HepG2 (cell line): ENCODE data around the gene S100A13. TPM values are rescaled to one million over a fixed set of nuclear protein-coding genes. Genes with fewer than 3 reads are reported as not detected.

Experiments used
- CHCHD3 ChIP-seq: sonication (generic); formaldehyde crosslinking; IDR thresholded peaks from 2 replicates; pipeline ENCODE4 v1.8.0; 2022; ENCODE audit warnings: mild to moderate bottlenecking, missing genetic modification reagents, moderate library complexity
- DR1 ChIP-seq: sonication (generic); formaldehyde crosslinking; IDR thresholded peaks from 2 replicates; pipeline ENCODE4 v1.8.0; 2021; ENCODE audit warnings: mild to moderate bottlenecking, missing genetic modification reagents, inconsistent platforms
- GABPA ChIP-seq, 2 experiments: IDR thresholded peaks; 2 replicates each; pipeline ENCODE4 v1.6.1; 2011 to 2016; ENCODE audit warnings: low read depth in 2 of 2, low read length in 1 of 2, missing biosample characterization in 1 of 2, missing genetic modification characterization in 1 of 2
- GABPB1 ChIP-seq: IDR thresholded peaks from 2 replicates; pipeline ENCODE4 v1.6.1; 2016; ENCODE audit warnings: mild to moderate bottlenecking, missing genetic modification reagents, moderate library complexity, missing compliant biosample characterization
- GLI4 ChIP-seq: sonication (generic); formaldehyde crosslinking; IDR thresholded peaks from 2 replicates; pipeline ENCODE4 v1.5.1; 2020; ENCODE audit warnings: missing genetic modification reagents, mild to moderate bottlenecking, moderate library complexity, borderline replicate concordance
- GPN1 ChIP-seq: sonication (generic); formaldehyde crosslinking; IDR thresholded peaks from 2 replicates; pipeline ENCODE4 v1.5.1; 2020; ENCODE audit warnings: missing genetic modification reagents, borderline replicate concordance
- HNRNPLL ChIP-seq: fragments of 200-400 bp; formaldehyde crosslinking; IDR thresholded peaks from 2 replicates; pipeline ENCODE4 v1.6.1; 2017; ENCODE audit warnings: mild to moderate bottlenecking, low read depth, low read length; ENCODE audit not compliant: poor library complexity, severe bottlenecking
- KAT2B ChIP-seq: fragments of 150-350 bp; IDR thresholded peaks from 2 replicates; pipeline ENCODE4 v1.6.1; 2014; ENCODE audit warnings: low read depth, low read length, borderline replicate concordance
- MED8 ChIP-seq: sonication (generic); formaldehyde crosslinking; IDR thresholded peaks from 2 replicates; pipeline ENCODE4 v1.8.1; 2023; ENCODE audit warnings: mild to moderate bottlenecking, missing genetic modification reagents; ENCODE audit not compliant: insufficient replicate concordance
- MLLT10 ChIP-seq: sonication (generic); formaldehyde crosslinking; IDR thresholded peaks from 2 replicates; pipeline ENCODE4 v1.4.0; 2020; ENCODE audit warnings: missing genetic modification reagents
- MTF1 ChIP-seq: sonication (generic); formaldehyde crosslinking; IDR thresholded peaks from 2 replicates; pipeline ENCODE4 v1.5.0; 2020; ENCODE audit warnings: missing genetic modification reagents
- NCOA5 ChIP-seq: sonication (generic); formaldehyde crosslinking; IDR thresholded peaks from 2 replicates; pipeline ENCODE4 v1.4.0; 2020; ENCODE audit warnings: missing genetic modification reagents
- NFIC ChIP-seq: IDR thresholded peaks from 2 replicates; pipeline ENCODE4 v1.6.1; 2012; ENCODE audit warnings: mild to moderate bottlenecking, low read length, inconsistent platforms
- NFYB ChIP-seq: sonication (generic); formaldehyde crosslinking; IDR thresholded peaks from 2 replicates; pipeline ENCODE4 v1.4.0; 2020; ENCODE audit warnings: missing genetic modification reagents
- SP2 ChIP-seq: sonication (generic); formaldehyde crosslinking; IDR thresholded peaks from 2 replicates; pipeline ENCODE4 v1.5.1; 2020; ENCODE audit warnings: mild to moderate bottlenecking, missing genetic modification reagents
- TCF12 ChIP-seq, 2 experiments: fragments of 450-650 bp in 1 of 2; sonication (generic) in 1 of 2; formaldehyde crosslinking in 1 of 2; IDR thresholded peaks; 2 replicates each; pipeline versions ENCODE4 v1.6.1 to v1.8.0; 2017 to 2022; ENCODE audit warnings: antibody characterized with exemption in 1 of 2, mild to moderate bottlenecking in 1 of 2, missing genetic modification reagents in 1 of 2, moderate library complexity in 1 of 2
- TOPORS ChIP-seq: sonication (generic); formaldehyde crosslinking; IDR thresholded peaks from 2 replicates; pipeline ENCODE4 v1.8.0; 2023; ENCODE audit warnings: mild to moderate bottlenecking, missing genetic modification reagents
- YEATS4 ChIP-seq: sonication (generic); formaldehyde crosslinking; IDR thresholded peaks from 2 replicates; pipeline ENCODE4 v1.4.0; 2020; ENCODE audit warnings: missing genetic modification reagents, borderline replicate concordance
- ZFP90 ChIP-seq: sonication (generic); formaldehyde crosslinking; IDR thresholded peaks from 2 replicates; pipeline ENCODE4 v1.8.0; 2022; ENCODE audit warnings: missing genetic modification reagents, mild to moderate bottlenecking, inconsistent platforms, borderline replicate concordance
- ZNF138 ChIP-seq: sonication (generic); formaldehyde crosslinking; IDR thresholded peaks from 2 replicates; pipeline ENCODE4 v1.5.0; 2020; ENCODE audit warnings: mild to moderate bottlenecking, low read depth, missing genetic modification reagents
- ZNF17 ChIP-seq: sonication (generic); formaldehyde crosslinking; IDR thresholded peaks from 2 replicates; pipeline ENCODE4 v1.5.0; 2020; ENCODE audit warnings: mild to moderate bottlenecking, missing genetic modification reagents
- ZNF317 ChIP-seq: sonication (generic); formaldehyde crosslinking; IDR thresholded peaks from 2 replicates; pipeline ENCODE4 v1.5.0; 2020; ENCODE audit warnings: mild to moderate bottlenecking, missing genetic modification reagents
- ZNF337 ChIP-seq: sonication (generic); formaldehyde crosslinking; IDR thresholded peaks from 2 replicates; pipeline ENCODE4 v1.5.1; 2020; ENCODE audit warnings: missing genetic modification reagents, low read depth, mild to moderate bottlenecking, borderline replicate concordance
- ZNF556 ChIP-seq: sonication (generic); formaldehyde crosslinking; IDR thresholded peaks from 2 replicates; pipeline ENCODE4 v1.4.0; 2020; ENCODE audit warnings: mild to moderate bottlenecking, missing genetic modification reagents, borderline replicate concordance
- ZNF773 ChIP-seq: sonication (generic); formaldehyde crosslinking; IDR thresholded peaks from 2 replicates; pipeline ENCODE4 v1.4.0; 2020; ENCODE audit warnings: missing genetic modification reagents, borderline replicate concordance
- polyA plus RNA-seq, 8 experiments: library from polyadenylated mRNA; depleted of rRNA in 3 of 8; stranded (reverse) in 7 of 8; unstranded in 1 of 8; fragments of >200 nt; fragmentation: Illumina TruSeq in 4 of 8; extraction: Trizol in 4 of 8; gene quantifications; 2 replicates each; pipeline versions ENCODE4 v1.2.1 to v1.2.3, GENCODE V29; 2011 to 2016; ENCODE audit warnings: low read depth in 4 of 8, missing spikeins in 1 of 8, mixed read lengths in 1 of 8; ENCODE audit not compliant: insufficient read depth in 1 of 8
- total RNA-seq, 5 experiments: library from RNA; depleted of rRNA; stranded (reverse); fragments of >200 nt; fragmentation: Illumina TruSeq; extraction: Trizol; gene quantifications; 2 replicates each; pipeline ENCODE4 v1.2.3, GENCODE V29; 2016; ENCODE audit warnings: low read depth in 1 of 5
- TF ChIP-seq, protein P1 (sequence below), 2 experiments: sonication (generic) in 1 of 2; formaldehyde crosslinking in 1 of 2; IDR thresholded peaks; 2 replicates each; pipeline versions ENCODE4 v1.5.1 to v1.6.1; 2011 to 2020; ENCODE audit warnings: borderline replicate concordance in 1 of 2, low read depth in 1 of 2, low read length in 1 of 2, mild to moderate bottlenecking in 1 of 2, missing genetic modification reagents in 1 of 2, moderate library complexity in 1 of 2
- TF ChIP-seq, protein P2 (sequence below): sonication (generic); formaldehyde crosslinking; IDR thresholded peaks from 2 replicates; pipeline ENCODE4 v1.8.1; 2023; ENCODE audit warnings: mild to moderate bottlenecking, moderate library complexity, missing genetic modification reagents

Gene S100A13
- total and polyA plus RNA-seq, 2 of the 13 experiments (the other 11 are each of a cell fraction or from before 2014, with no cell fraction given), result 89.5 to 172 TPM

- TF ChIP-seq GLI4 (CRISPR knock-in tag) (no peak), GPN1 (CRISPR knock-in tag) (no peak), ZNF337 (CRISPR knock-in tag) (no peak), NFIC (peak; percentile 71; the same call in 1 of the 2 replicates), MED8 (CRISPR knock-in tag) (no peak), YEATS4 (CRISPR knock-in tag) (peak; percentile 86), DR1 (peak; percentile 29; the same call in 1 of the 2 replicates), GABPA (IDR thresholded peaks at IDR 0.05; ENCODE audit: low read depth, low read length) (no peak), GABPA (CRISPR knock-in tag; IDR thresholded peaks at IDR 0.05; ENCODE audit: low read depth) (peak; percentile 47), TCF12 (IDR thresholded peaks at IDR 0.05) (no peak), TCF12 (CRISPR knock-in tag; IDR thresholded peaks at IDR 0.05) (no peak), KAT2B (0 out of 2 replicates have a peak, but pooled peaks have one; percentile 24), ZNF317 (CRISPR knock-in tag) (no peak), ZNF773 (CRISPR knock-in tag) (no peak), NFYB (CRISPR knock-in tag) (peak; percentile 96), NCOA5 (CRISPR knock-in tag) (no peak), GABPB1 (peak; percentile 28; the same call in 1 of the 2 replicates), MTF1 (CRISPR knock-in tag) (no peak), HNRNPLL (no peak), TOPORS (CRISPR knock-in tag) (no peak; the same call in 1 of the 2 replicates), SP2 (CRISPR knock-in tag) (peak; percentile 64), ZFP90 (CRISPR knock-in tag) (no peak), ZNF17 (CRISPR knock-in tag) (no peak), MLLT10 (CRISPR knock-in tag) (no peak), ZNF138 (CRISPR knock-in tag) (no peak), ZNF556 (CRISPR knock-in tag) (no peak), CHCHD3 (CRISPR knock-in tag) (no peak)
- TF ChIP-seq, protein P1, sequence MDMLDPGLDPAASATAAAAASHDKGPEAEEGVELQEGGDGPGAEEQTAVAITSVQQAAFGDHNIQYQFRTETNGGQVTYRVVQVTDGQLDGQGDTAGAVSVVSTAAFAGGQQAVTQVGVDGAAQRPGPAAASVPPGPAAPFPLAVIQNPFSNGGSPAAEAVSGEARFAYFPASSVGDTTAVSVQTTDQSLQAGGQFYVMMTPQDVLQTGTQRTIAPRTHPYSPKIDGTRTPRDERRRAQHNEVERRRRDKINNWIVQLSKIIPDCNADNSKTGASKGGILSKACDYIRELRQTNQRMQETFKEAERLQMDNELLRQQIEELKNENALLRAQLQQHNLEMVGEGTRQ (IDR thresholded peaks at IDR 0.05; ENCODE audit: low read depth, low read length), result no peak
- TF ChIP-seq, protein P1 (CRISPR knock-in tag; IDR thresholded peaks at IDR 0.05; ENCODE audit: borderline replicate concordance), result no peak
- TF ChIP-seq, protein P2, sequence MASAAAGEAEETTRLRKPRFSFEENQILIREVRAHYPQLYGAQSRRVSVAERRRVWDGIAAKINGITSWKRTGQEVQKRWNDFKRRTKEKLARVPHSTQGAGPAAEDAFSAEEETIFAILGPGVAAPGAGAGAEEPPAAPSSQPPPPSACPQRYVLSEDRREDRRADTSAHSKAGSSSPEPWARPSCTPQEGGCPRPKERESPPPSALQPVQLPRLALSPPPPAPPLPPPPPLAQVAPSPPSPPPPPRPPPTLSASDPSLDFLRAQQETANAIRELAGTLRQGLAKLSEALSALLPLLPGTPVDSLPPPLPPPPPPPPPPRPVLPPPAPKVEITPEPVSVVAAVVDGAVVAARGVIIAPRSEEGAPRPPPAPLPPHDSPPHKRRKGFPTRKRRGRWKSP, result peak; percentile 59; the same call in 1 of the 2 replicates
Measured at GRCh38 chr1:153670859-153671627, 43.7 kb upstream of the S100A13 start, which contains the start of gene ILF2 (continued).
